Measurements from ENCODE around the gene SGK1.

DNA sequence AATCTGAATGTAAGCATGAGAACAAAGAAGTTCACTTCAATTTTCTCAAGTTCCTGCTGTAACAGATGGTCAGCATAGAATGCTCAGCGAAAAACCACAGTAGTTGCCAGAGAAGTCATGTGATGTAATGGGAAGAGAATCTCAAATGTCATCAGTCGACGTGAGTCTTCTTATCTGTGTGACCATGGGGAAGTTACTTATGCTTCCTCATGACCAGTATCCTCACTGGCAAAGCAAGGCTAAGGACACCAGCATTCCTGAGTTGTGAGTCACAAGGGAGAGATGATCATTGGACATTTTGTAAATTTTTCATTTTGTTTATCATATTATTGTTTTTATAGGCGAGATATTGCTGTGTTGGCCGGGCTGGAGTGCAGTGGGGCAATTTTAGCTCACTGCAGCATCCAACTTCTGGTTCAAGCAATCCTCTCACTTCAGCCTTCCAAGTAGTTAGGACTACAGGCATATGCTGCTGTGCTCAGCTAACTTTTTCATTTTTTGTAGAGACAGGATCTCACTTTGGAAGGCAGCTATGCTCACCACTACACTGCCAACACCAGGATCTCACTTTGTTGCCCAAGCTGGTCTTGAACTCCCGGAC lies 21.9 kb downstream of the SGK1 start:
- TF ChIP-seq CTCF (IDR thresholded peaks at IDR 0.05 in 8 of 11, conservative IDR thresholded peaks at IDR 0.05 in 3 of 11) (no peak), POLR2A (IDR thresholded peaks at IDR 0.05) (no peak)
